Thoracic aorta (tissue), 2 donors: ENCODE measurements around the gene FOXN1. TPM values are rescaled to one million over a fixed set of nuclear protein-coding genes. Genes with fewer than 3 reads are reported as not detected.

Experiments used
- ATAC-seq: fragments of 150-250 bp; one replicate; pipeline ENCODE4 v1.8.0; 2017; ENCODE audit warnings: low read depth; ENCODE audit not compliant: insufficient number of reproducible peaks, low FRiP score
- DNase-seq: peaks from one replicate; pipeline ENCODE4 v3.0.0-alpha.2; 2020; ENCODE audit warnings: low spot score
- H3K27ac ChIP-seq, 2 donors: fragments of 200-600 bp; sonication (generic); 1 replicate in 1 of 2; 2 replicates in 1 of 2; pipeline ENCODE4 v1.5.1; 2016; ENCODE audit warnings: mild to moderate bottlenecking in 2 of 2, moderate library complexity in 2 of 2
- H3K27me3 ChIP-seq: fragments of 200-600 bp; sonication (generic); replicated peaks from 2 replicates; pipeline ENCODE4 v1.6.0; 2016; ENCODE audit warnings: mild to moderate bottlenecking; ENCODE audit not compliant: insufficient read depth
- H3K36me3 ChIP-seq: fragments of 200-600 bp; sonication (generic); one replicate; pipeline ENCODE4 v1.5.1; 2016
- H3K4me1 ChIP-seq, 2 donors: fragments of 200-600 bp; sonication (generic); 1 replicate in 1 of 2; 2 replicates in 1 of 2; pipeline versions ENCODE4 v1.5.1 to v1.6.0; 2016; ENCODE audit warnings: low read depth in 2 of 2, mild to moderate bottlenecking in 1 of 2; ENCODE audit not compliant: control insufficient read depth in 1 of 2
- H3K4me3 ChIP-seq: fragments of 200-600 bp; sonication (generic); 2 replicates; pipeline ENCODE4 v1.5.1; 2016; ENCODE audit warnings: mild to moderate bottlenecking
- H3K9me3 ChIP-seq: fragments of 200-600 bp; sonication (generic); 2 replicates; pipeline ENCODE4 v1.5.1; 2016
- CTCF ChIP-seq: fragments of 200-600 bp; sonication (generic); IDR thresholded peaks from one replicate; pipeline ENCODE4 v1.5.1; 2019; ENCODE audit warnings: antibody characterized with exemption
- total RNA-seq, 2 donors: library from RNA; depleted of rRNA; stranded (reverse); fragments of >200 nt; gene quantifications; one replicate each; pipeline versions ENCODE4 v1.1.0 to v1.2.3, GENCODE V29; 2016

Gene FOXN1
- total RNA-seq, 2 donors from 2014 or later, result not detected

GRCh38 chr17:28485049-28485448 lies 21.1 kb upstream of the FOXN1 start:
- H3K4me3 ChIP-seq, result no peak overlapping the region
- no peaks in the 10 kb centered on the region for H3K9me3 ChIP-seq
- H3K4me1 ChIP-seq, result no peaks in the 10 kb centered on the region
- TF ChIP-seq CTCF, result no peak
- DNase-seq, result no peak
- ATAC-seq, result no peak
- H3K36me3 ChIP-seq, result no peaks in the 10 kb centered on the region
- no peaks in the 10 kb centered on the region for H3K27me3 ChIP-seq
- H3K27ac ChIP-seq, result no peak overlapping the region

- H3K36me3 ChIP-seq, result no peaks in the 10 kb centered on the region
- no peak for DNase-seq
- H3K4me3 ChIP-seq, result no peak overlapping the region
- ATAC-seq, result no peak
- no peak for TF ChIP-seq CTCF
- no peak overlapping the region for H3K27ac ChIP-seq
- H3K27me3 ChIP-seq, result no peaks in the 10 kb centered on the region
- H3K9me3 ChIP-seq, result no peaks in the 10 kb centered on the region
- no peaks in the 10 kb centered on the region for H3K4me1 ChIP-seq
These were observed 18.1 kb upstream of the FOXN1 start for GRCh38 chr17:28487881-28488532.

DNA sequence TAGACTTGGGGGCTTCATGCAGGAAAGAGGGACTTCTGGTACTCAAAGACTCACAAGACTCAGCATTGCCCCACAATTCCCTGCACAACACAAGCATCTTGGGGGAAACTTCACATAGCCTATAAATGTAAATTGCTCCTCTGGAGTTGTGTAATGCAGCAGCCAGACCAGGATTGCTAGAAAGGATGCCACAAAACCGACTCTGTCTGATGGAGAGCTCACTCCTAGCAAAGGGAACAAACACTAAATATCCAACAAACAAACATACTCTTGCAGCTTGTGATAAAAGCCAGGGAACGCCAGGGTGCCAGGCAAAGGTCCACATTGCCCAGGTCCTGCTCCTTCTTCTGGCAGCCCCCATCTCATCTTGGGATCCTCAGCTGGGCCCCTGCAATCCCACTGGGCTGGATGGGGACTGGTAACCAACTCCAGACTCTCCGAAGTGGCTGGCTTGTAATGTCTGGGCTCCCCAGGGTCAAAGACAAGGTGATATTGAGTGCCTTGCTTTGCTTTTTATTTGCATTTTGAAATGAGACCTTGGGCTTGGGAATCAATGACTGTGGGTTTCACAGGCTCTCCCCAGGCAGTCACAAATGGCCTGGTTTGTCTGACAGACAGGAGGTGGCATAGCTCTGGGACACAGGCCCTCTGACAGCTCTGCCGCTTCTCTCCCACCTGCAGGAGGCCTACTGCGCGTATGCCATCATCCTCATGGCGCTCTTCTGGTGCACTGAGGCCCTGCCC lies 17.4 kb upstream of the FOXN1 start:
- no peak for DNase-seq
- TF ChIP-seq CTCF, result no peak
- Histone ChIP-seq H3K4me3 (no peak overlapping the region), H3K27me3 (no peaks in the 10 kb centered on the region), H3K27ac (no peak overlapping the region), H3K36me3 (no peaks in the 10 kb centered on the region), H3K9me3 (no peaks in the 10 kb centered on the region), H3K4me1 (no peaks in the 10 kb centered on the region)
- no peak for ATAC-seq

- H3K27me3 ChIP-seq, result peaks cover 3% of the 10 kb centered on the region
- no peak for TF ChIP-seq CTCF
- DNase-seq, result no peak
- H3K27ac ChIP-seq, result no peak overlapping the region
- no peak overlapping the region for H3K4me3 ChIP-seq
- H3K36me3 ChIP-seq, result no peaks in the 10 kb centered on the region
- no peaks in the 10 kb centered on the region for H3K9me3 ChIP-seq
- no peak for ATAC-seq
- no peaks in the 10 kb centered on the region for H3K4me1 ChIP-seq
These were observed 14.9 kb upstream of the FOXN1 start for GRCh38 chr17:28491286-28491685.

GRCh38 chr17:28491860-28492259 lies 14.3 kb upstream of the FOXN1 start:
- DNase-seq, result no peak
- Histone ChIP-seq H3K27ac (no peak overlapping the region), H3K4me1 (no peaks in the 10 kb centered on the region), H3K36me3 (no peaks in the 10 kb centered on the region), H3K4me3 (no peak overlapping the region), H3K27me3 (peaks cover 3% of the 10 kb centered on the region), H3K9me3 (no peaks in the 10 kb centered on the region)
- ATAC-seq, result no peak
- TF ChIP-seq CTCF, result no peak
